ENCODE results near the gene USP35. TPM values are rescaled to one million over a fixed set of nuclear protein-coding genes. Genes with fewer than 3 reads are reported as not detected.

Gene USP35
- total and polyA plus RNA-seq, 4 donors, result 4.9 to 9.6 (median 5.6) TPM

DNA sequence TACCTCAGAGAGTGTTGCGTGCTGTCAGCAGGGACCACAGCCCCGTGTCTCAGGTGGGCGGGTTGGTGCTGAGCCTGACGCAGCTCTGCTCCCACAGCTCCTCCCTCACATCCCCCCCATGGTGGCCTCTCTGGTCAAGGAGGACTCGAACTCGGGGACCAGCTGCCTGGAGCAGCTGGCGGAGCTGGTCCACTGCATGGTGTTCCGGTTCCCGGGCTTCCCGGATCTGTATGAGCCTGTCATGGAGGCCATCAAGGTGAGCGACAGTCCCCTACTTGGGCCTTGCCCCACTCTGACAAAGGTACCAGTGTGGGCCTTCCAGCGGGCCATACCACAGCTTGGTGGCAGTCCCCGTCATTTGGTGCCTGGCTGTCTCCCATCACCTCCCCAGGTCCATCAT lies 11.8 kb downstream of the USP35 start:
- no peak overlapping the region for H3K27ac ChIP-seq (ENCODE audit: low read depth in 1 of 2, low read length in 1 of 2)
- peaks cover 0 to 4% (median 0%) of the 10 kb centered on the region in 5 donors for H3K4me1 ChIP-seq (ENCODE audit: control insufficient read depth in 5 of 5, insufficient read depth in 5 of 5, low read length in 5 of 5)
- DNase-seq (no peak), ATAC-seq (ENCODE audit: insufficient read depth, low FRiP score) (no peak)
- H3K9ac ChIP-seq (ENCODE audit: insufficient read depth in 1 of 2, low read length in 2 of 2), result no peak overlapping the region
- no peak overlapping the region for H3K4me3 ChIP-seq
- no peak for TF ChIP-seq CTCF (IDR thresholded peaks at IDR 0.05; ENCODE audit: control extremely low read depth, extremely low read depth)
- H3K9me3 ChIP-seq (ENCODE audit: control insufficient read depth in 4 of 4, insufficient read depth in 3 of 4, low read length in 3 of 4), result peaks cover 0 to 2% (median 0%) of the 10 kb centered on the region in 4 donors
- 98% methylated on average over 13 of the region's 13 CpGs for WGBS, 2 donors
- H3K27me3 ChIP-seq (ENCODE audit: control insufficient read depth in 3 of 3, insufficient read depth in 3 of 3, low read length in 2 of 3), result no peaks in the 10 kb centered on the region
- H3K36me3 ChIP-seq (ENCODE audit: control insufficient read depth in 4 of 4, insufficient read depth in 4 of 4, low read length in 4 of 4), result peaks cover 0 to 27% (median 4%) of the 10 kb centered on the region in 4 donors

DNA sequence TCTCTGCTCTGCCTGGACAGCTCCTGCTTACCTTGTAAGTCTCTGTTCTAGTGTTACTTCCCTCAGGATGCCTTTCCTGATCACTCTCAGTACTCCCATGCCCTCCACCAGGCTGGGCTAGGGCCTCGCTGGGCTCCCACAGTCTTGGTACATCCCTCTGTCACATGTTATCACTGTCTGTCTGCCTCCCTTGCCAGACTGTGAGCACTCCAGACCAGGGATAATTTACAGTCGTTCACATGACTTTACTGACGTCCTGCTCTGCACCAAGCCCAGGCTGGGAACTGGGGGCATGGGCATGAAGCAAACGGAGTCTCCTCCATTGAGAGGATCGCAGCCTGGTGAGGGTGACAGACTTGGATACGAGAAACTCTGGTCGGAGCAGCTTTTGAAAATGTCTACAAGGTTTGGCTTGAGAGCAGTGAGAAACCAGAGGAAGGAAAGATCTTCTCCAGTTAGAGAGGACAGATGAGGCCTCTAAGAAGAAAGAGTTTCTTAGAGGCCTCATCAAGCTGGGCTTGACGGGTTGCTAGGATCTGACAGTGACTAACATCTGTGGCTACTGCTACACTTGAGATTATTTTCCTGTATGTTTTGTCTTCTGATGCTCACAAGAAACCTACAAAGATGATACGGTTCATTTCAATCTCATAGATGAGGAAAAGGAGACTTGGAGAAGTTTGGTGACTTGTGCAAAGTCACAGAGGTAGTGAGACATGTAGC lies 12.5 kb downstream of the USP35 start:
- TF ChIP-seq CTCF (IDR thresholded peaks at IDR 0.05; ENCODE audit: control extremely low read depth, extremely low read depth), result no peak
- ATAC-seq (ENCODE audit: insufficient read depth, low FRiP score) (no peak), DNase-seq (no peak)
- Histone ChIP-seq H3K27me3 (ENCODE audit: control insufficient read depth in 3 of 3, insufficient read depth in 3 of 3, low read length in 2 of 3) (no peaks in the 10 kb centered on the region), H3K4me1 (ENCODE audit: control insufficient read depth in 5 of 5, insufficient read depth in 5 of 5, low read length in 5 of 5) (peaks cover 0 to 4% (median 0%) of the 10 kb centered on the region in 5 donors), H3K4me3 (no peak overlapping the region), H3K36me3 (ENCODE audit: control insufficient read depth in 4 of 4, insufficient read depth in 4 of 4, low read length in 4 of 4) (peaks cover 0 to 31% (median 6%) of the 10 kb centered on the region in 4 donors), H3K9me3 (ENCODE audit: control insufficient read depth in 4 of 4, insufficient read depth in 3 of 4, low read length in 3 of 4) (peaks cover 0 to 2% (median 0%) of the 10 kb centered on the region in 4 donors), H3K9ac (ENCODE audit: insufficient read depth in 1 of 2, low read length in 2 of 2) (no peak overlapping the region), H3K27ac (ENCODE audit: low read depth in 1 of 2, low read length in 1 of 2) (no peak overlapping the region)
- WGBS, 2 donors, result 87 to 89% methylated on average over 9 of the region's 9 CpGs

DNA sequence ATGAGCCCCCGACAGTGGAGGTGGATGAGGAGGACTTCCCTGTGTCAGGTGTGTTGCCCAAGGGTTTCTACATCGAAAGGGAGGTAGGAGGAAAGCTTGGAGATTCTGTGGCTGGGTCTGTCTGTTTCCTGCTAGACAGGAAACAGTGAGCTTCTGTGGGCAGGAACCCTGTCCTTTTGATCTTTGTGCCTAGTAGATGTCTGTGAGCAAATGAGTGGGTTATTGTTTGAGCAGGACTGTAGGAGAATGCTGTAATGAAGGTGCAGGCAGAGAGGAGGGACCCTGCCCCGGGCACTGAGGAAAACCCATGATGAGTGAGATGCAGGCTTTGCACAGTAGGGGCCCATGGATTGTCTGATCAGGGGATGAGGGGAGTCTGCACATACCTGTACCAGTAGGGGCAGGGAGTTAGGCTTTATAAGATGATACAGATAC lies 14.0 kb downstream of the USP35 start:
- no peaks in the 10 kb centered on the region for H3K9me3 ChIP-seq (ENCODE audit: control insufficient read depth in 4 of 4, insufficient read depth in 3 of 4, low read length in 3 of 4)
- no peak for ATAC-seq (ENCODE audit: insufficient read depth, low FRiP score)
- TF ChIP-seq CTCF (IDR thresholded peaks at IDR 0.05; ENCODE audit: control extremely low read depth, extremely low read depth), result no peak
- H3K36me3 ChIP-seq (ENCODE audit: control insufficient read depth in 4 of 4, insufficient read depth in 4 of 4, low read length in 4 of 4), result peaks cover 0 to 24% (median 6%) of the 10 kb centered on the region in 4 donors
- H3K4me3 ChIP-seq, result no peak overlapping the region
- peaks cover 0 to 4% (median 0%) of the 10 kb centered on the region in 5 donors for H3K4me1 ChIP-seq (ENCODE audit: control insufficient read depth in 5 of 5, insufficient read depth in 5 of 5, low read length in 5 of 5)
- no peak overlapping the region for H3K9ac ChIP-seq (ENCODE audit: insufficient read depth in 1 of 2, low read length in 2 of 2)
- peak in 1 of 3 donors; percentile 7 for DNase-seq
- H3K27ac ChIP-seq (ENCODE audit: low read depth in 1 of 2, low read length in 1 of 2), result no peak overlapping the region
- 14 to 36% methylated on average over 3 of the region's 3 CpGs for WGBS, 2 donors
- no peaks in the 10 kb centered on the region for H3K27me3 ChIP-seq (ENCODE audit: control insufficient read depth in 3 of 3, insufficient read depth in 3 of 3, low read length in 2 of 3)

Measured in lung (tissue), 12 donors.